T follicular helper cell (primary cell): Measurements from ENCODE around the gene C22orf39.

Experiments
- DNase-seq: peaks from one replicate; pipeline ENCODE4 v3.0.0-alpha.2; 2020; ENCODE audit warnings: low read depth

The C22orf39 gene

DNA sequence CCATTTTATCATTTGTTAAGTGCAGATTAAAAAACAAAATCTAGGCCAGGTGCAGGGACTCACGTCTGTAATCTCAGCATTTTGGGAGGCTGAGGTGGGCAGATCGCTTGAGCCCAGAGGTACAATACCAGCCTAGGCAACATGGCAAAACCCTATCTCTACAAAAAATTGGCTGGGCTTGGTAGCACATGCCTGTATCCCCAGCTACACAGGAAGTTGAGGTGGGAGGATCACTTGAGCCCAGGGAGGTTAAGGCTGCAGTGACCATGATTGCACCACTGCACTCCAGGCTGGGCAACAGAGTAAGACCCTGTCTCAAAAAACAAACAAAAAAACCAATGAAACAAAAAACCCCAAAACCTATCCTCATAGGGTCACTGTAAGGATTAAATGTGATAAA, 48.9 kb downstream of the C22orf39 start:
- no peak for DNase-seq

DNA sequence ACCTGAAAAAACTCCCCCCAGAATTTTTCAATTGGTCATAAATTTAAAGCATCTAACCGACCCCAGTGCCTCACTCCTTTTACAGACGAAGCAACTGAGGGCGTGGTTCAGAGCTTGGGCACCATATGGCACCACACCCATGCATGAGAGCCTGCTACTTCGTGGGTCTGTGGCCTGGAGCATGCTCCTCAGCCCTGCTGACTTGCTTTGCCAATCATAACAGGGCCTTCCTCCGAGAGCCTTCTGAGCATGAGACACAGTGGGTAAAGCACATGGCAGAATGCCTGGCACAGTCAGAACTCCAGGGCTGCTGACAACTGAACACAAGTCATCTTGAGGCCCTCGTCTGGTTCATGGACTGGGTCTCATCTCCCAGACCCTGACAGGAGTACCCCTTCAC, 49.3 kb downstream of the C22orf39 start:
- no peak for DNase-seq

DNA sequence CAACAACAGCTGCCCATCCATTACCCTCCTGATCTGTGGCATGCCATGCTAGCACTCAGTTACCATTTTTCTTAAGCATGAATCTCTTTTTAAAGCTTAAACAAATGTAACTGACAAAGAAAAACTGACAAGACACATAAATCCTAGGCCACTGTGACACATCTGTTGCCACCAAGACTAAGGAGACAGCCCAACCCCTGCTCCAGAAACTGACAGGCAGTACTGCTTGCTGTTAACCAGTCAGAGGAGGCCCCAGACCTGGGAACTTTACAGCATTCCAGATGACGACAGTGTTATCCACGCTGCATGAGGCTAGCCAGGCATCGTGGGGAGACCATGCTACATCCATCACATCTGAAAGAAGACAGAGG, 49.8 kb downstream of the C22orf39 start:
- no peak for DNase-seq

GRCh38 chr22:19396934-19397733, 50.4 kb downstream of the C22orf39 start:
- no peak for DNase-seq

DNA sequence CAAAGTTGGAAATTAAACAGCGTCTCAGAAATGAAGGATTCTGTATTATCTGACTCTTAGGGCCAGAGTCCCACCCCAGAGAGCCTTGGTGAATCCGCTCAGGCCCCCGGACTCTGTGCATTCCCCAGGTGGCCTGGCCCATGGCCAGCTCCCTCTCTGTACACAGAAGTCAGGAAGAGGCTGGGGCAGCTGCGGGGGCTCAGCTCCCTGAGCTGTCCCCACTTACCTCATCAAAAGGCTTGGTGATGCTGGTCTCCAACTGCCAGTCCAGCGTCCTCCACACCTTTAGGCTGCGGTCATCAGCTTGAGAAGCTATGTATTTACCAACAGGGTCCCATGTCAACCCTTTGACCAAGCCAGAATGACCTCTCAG, 51.0 kb downstream of the C22orf39 start:
- no peak for DNase-seq

DNA sequence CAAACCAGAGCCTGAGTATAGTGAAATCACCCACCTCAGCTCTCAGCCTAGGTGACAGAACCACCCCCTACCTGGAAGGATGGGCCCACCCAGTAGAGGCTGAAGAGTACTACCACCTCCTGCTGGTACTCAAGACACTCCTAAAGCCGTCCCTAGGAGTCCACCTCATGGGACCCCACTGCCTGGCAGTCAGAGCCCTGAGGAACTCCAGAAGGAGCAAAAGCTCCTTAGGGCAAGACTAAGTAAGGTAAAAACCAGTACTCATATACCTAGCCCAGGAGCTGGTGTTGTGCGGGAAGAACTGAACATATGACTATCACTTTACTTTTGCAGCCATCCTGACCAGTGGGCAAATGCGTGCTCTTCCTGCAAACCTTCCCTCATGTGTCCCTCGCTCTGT, 52.2 kb downstream of the C22orf39 start:
- no peak for DNase-seq

GRCh38 chr22:19394274-19395050, 53.0 kb downstream of the C22orf39 start:
- DNase-seq, result no peak

- DNase-seq, result no peak
These were observed 53.8 kb downstream of the C22orf39 start for GRCh38 chr22:19393704-19394103.
